ENCODE data around the gene OR2H1.

OR2H1 gene

DNA sequence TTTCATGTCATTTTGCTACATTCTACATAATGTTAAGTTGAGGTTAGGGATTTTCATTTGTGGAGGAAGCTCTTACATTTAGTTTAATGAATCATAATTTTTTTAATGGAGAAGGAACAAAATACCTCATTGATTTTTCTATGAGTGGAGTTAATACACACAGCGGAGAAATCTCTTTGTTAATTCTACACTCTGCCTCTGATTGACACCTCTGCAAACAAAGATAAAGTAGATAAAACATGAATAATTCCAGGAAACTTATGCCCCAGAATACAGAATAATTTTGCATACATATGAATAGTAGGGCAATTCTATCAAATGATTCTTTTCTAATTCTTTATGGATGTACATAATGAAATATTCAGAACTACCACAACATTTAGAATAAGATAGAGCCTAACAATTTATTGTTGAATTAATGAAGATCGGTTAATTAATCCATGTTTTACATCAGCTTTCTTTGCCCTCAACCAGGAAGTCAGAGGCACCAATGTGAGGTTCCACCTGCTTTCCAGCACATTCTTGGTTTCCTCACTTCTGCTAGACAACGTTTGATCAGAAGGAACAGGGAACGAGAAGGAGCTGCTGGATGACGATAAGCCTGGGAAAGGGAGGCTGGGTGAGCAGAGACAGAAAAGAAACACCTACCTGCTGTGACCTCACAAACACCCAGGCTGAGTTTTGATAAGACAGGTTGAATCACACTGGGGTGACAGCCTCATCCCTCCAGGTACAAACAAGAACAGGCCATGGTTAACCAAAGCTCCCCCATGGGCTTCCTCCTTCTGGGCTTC, 4.3 kb downstream of the OR2H1 start:
- Histone ChIP-seq H3K27ac (no peak overlapping the region), H3K27me3 (ENCODE audit: insufficient read depth, low read depth, severe bottlenecking) (no peaks in the 10 kb centered on the region), H3K9me3 (ENCODE audit: severe bottlenecking) (no peaks in the 10 kb centered on the region), H3K36me3 (no peaks in the 10 kb centered on the region), H3K4me3 (ENCODE audit: low read depth, low read length) (no peak overlapping the region)
- DNase-seq, result no peak
- TF ChIP-seq, protein P1, sequence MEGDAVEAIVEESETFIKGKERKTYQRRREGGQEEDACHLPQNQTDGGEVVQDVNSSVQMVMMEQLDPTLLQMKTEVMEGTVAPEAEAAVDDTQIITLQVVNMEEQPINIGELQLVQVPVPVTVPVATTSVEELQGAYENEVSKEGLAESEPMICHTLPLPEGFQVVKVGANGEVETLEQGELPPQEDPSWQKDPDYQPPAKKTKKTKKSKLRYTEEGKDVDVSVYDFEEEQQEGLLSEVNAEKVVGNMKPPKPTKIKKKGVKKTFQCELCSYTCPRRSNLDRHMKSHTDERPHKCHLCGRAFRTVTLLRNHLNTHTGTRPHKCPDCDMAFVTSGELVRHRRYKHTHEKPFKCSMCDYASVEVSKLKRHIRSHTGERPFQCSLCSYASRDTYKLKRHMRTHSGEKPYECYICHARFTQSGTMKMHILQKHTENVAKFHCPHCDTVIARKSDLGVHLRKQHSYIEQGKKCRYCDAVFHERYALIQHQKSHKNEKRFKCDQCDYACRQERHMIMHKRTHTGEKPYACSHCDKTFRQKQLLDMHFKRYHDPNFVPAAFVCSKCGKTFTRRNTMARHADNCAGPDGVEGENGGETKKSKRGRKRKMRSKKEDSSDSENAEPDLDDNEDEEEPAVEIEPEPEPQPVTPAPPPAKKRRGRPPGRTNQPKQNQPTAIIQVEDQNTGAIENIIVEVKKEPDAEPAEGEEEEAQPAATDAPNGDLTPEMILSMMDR (IDR thresholded peaks at IDR 0.05; ENCODE audit: low read depth, low read length), result no peak

DNA sequence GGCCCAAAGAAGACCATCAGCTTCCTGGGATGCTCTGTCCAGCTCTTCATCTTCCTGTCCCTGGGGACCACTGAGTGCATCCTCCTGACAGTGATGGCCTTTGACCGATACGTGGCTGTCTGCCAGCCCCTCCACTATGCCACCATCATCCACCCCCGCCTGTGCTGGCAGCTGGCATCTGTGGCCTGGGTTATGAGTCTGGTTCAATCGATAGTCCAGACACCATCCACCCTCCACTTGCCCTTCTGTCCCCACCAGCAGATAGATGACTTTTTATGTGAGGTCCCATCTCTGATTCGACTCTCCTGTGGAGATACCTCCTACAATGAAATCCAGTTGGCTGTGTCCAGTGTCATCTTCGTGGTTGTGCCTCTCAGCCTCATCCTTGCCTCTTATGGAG, 5.1 kb downstream of the OR2H1 start:
- Histone ChIP-seq H3K9me3 (ENCODE audit: severe bottlenecking) (no peaks in the 10 kb centered on the region), H3K36me3 (no peaks in the 10 kb centered on the region), H3K27ac (no peak overlapping the region), H3K27me3 (ENCODE audit: insufficient read depth, low read depth, severe bottlenecking) (no peaks in the 10 kb centered on the region), H3K4me3 (ENCODE audit: low read depth, low read length) (no peak overlapping the region)
- TF ChIP-seq, protein P1 (IDR thresholded peaks at IDR 0.05; ENCODE audit: low read depth, low read length), result no peak
- DNase-seq, result no peak

DNA sequence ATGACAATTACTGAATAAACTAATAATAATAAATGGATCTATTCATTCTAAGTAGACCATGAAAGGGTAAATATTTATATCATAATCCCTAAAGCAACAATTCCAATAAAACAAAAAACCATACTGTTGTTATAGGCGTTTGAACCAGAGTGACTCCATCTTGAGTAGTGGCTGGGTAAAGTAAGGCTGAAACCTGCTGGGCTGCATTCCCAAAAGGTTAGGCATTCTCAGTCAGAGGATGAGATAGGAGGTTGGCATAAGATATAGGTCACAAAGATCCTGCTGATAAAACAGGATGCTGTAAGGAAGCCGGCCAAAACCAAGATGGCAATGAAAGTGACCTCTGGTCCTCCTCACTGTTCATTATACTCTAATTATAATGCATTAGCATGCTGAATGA, 8.3 kb downstream of the OR2H1 start:
- no peaks in the 10 kb centered on the region for H3K9me3 ChIP-seq (ENCODE audit: severe bottlenecking)
- H3K27ac ChIP-seq, result no peak overlapping the region
- no peaks in the 10 kb centered on the region for H3K36me3 ChIP-seq
- TF ChIP-seq, protein P1 (IDR thresholded peaks at IDR 0.05; ENCODE audit: low read depth, low read length), result no peak
- no peaks in the 10 kb centered on the region for H3K27me3 ChIP-seq (ENCODE audit: insufficient read depth, low read depth, severe bottlenecking)
- DNase-seq, result no peak
- no peak overlapping the region for H3K4me3 ChIP-seq (ENCODE audit: low read depth, low read length)

DNA sequence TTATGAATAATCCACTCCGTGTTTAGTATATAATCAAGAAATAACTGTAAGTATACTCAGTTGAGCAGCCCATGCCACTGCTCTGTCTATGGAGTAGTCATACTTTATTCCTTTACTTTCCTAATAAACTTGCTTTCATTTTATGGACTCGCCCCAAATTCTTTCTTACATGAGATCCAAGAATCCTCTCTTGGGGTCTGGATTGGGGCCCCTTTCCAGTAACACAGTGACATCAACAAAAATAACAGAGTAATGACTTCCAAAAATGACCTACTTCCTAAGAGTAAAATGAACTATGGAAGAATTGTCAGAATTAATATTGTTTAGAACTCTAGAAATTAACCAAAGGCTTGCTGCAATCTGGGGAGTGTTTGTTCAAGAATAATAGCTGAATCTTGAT, 8.8 kb downstream of the OR2H1 start:
- TF ChIP-seq, protein P1 (IDR thresholded peaks at IDR 0.05; ENCODE audit: low read depth, low read length), result no peak
- Histone ChIP-seq H3K27ac (no peak overlapping the region), H3K27me3 (ENCODE audit: insufficient read depth, low read depth, severe bottlenecking) (no peaks in the 10 kb centered on the region), H3K9me3 (ENCODE audit: severe bottlenecking) (no peaks in the 10 kb centered on the region), H3K36me3 (no peaks in the 10 kb centered on the region), H3K4me3 (ENCODE audit: low read depth, low read length) (no peak overlapping the region)
- no peak for DNase-seq

DNA sequence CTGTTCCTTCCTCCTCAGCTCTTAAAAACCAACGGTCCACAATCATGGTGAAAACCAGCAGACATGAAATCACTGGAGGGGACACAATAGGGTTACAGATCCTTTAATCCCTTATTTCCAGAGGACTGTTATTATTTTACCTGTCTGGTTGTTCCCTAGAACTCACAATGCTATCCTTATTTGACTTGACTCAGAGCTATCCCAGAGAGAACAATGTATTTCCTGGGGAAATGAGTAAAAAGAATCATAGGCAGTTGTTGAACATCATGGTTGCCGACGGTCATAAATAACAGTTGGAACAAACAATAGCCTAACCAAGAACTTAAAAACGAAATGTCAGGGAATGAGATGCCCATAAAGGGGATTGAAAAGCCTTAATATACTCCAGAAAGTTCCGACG, 9.3 kb downstream of the OR2H1 start:
- no peaks in the 10 kb centered on the region for H3K9me3 ChIP-seq (ENCODE audit: severe bottlenecking)
- no peaks in the 10 kb centered on the region for H3K36me3 ChIP-seq
- H3K27me3 ChIP-seq (ENCODE audit: insufficient read depth, low read depth, severe bottlenecking), result no peaks in the 10 kb centered on the region
- no peak overlapping the region for H3K27ac ChIP-seq
- TF ChIP-seq, protein P1 (IDR thresholded peaks at IDR 0.05; ENCODE audit: low read depth, low read length), result no peak
- H3K4me3 ChIP-seq (ENCODE audit: low read depth, low read length), result no peak overlapping the region
- no peak for DNase-seq

DNA sequence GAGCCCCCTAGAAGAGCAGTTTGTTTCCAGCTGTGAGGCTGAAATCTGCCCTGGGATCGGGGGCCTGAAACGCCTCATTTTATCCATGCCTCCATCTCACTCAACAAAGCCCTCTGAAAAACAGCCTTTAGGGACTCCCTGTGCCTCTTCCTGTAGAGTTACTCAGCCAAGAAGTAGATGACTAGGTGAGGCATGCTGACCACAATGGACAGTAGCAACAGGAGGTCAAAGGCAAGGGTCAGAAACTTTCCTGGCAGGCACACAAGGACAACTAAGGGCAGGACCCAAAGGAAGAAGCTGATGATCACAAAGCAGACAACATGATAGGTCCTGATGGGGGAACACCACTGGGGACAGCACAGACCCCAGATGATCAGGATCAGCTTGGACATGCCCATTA, 18.0 kb downstream of the OR2H1 start:
- no peaks in the 10 kb centered on the region for H3K27me3 ChIP-seq (ENCODE audit: insufficient read depth, low read depth, severe bottlenecking)
- TF ChIP-seq, protein P1 (IDR thresholded peaks at IDR 0.05; ENCODE audit: low read depth, low read length), result no peak
- H3K9me3 ChIP-seq (ENCODE audit: severe bottlenecking), result peaks cover 11% of the 10 kb centered on the region
- no peaks in the 10 kb centered on the region for H3K36me3 ChIP-seq
- no peak for DNase-seq
- H3K4me3 ChIP-seq (ENCODE audit: low read depth, low read length), result no peak overlapping the region
- no peak overlapping the region for H3K27ac ChIP-seq
